IMR-90 (cell line): ENCODE data around the gene KCNMA1. TPM values are rescaled to one million over a fixed set of nuclear protein-coding genes. Genes with fewer than 3 reads are reported as not detected.

Source experiments
- ATAC-seq: fragments of 200-7000 bp; cut with Tn5 transposase; 2 replicates; pipeline ENCODE4 v1.9.1; 2020; ENCODE audit warnings: low read depth, mild to moderate bottlenecking, moderate library complexity
- BruUV-seq: library from RNA; stranded (reverse); fragments of 400-500 nt; replicated peaks from 2 replicates; lab custom pipeline; 2021; lab: Mats Ljungman, UMichigan
- CTCF ChIA-PET: fragments of 300-600 bp; formaldehyde crosslinking; extraction: SDS; loops from one replicate; lab custom pipeline; 2021; ENCODE audit warnings: antibody characterized with exemption; lab: Yijun Ruan, JAX
- POLR2A ChIA-PET: fragments of 300-600 bp; sonication (Branson Sonifier 250); formaldehyde crosslinking; loops from one replicate; lab custom pipeline; 2022; ENCODE audit warnings: antibody characterized with exemption; ENCODE audit not compliant: unreplicated experiment; lab: Charles Lee
- DNase-seq: peaks from one replicate; pipeline ENCODE4 v3.0.0; 2013
- H2AFZ ChIP-seq: replicated peaks from 2 replicates; pipeline ENCODE3; 2013; ENCODE audit warnings: low read length, mild to moderate bottlenecking; ENCODE audit not compliant: poor library complexity
- H2AK5ac ChIP-seq: 2 replicates; pipeline ENCODE4 v1.6.1; 2013; ENCODE audit warnings: low read depth, low read length, inconsistent platforms
- H2AK9ac ChIP-seq: replicated peaks from 2 replicates; pipeline ENCODE3; 2013; ENCODE audit warnings: mild to moderate bottlenecking, low read depth, low read length, moderate library complexity; ENCODE audit not compliant: poor library complexity
- H2BK120ac ChIP-seq: 2 replicates; pipeline ENCODE4 v1.6.1; 2013; ENCODE audit warnings: low read depth, low read length, inconsistent platforms
- H2BK15ac ChIP-seq: 3 replicates; pipeline ENCODE4 v1.6.1; 2013; ENCODE audit warnings: low read depth, low read length, inconsistent platforms
- H2BK20ac ChIP-seq: 2 replicates; pipeline ENCODE4 v1.6.1; 2013; ENCODE audit warnings: low read depth, mild to moderate bottlenecking, inconsistent platforms, low read length, moderate library complexity
- H2BK5ac ChIP-seq: 2 replicates; pipeline ENCODE4 v1.6.1; 2013; ENCODE audit warnings: mild to moderate bottlenecking, low read depth, low read length, inconsistent platforms; ENCODE audit not compliant: poor library complexity, severe bottlenecking
- H3K14ac ChIP-seq: replicated peaks from 2 replicates; pipeline ENCODE4 v1.6.1; 2013; ENCODE audit warnings: low read depth, low read length, inconsistent platforms
- H3K18ac ChIP-seq: 2 replicates; pipeline ENCODE4 v1.6.1; 2013; ENCODE audit warnings: low read depth, low read length, control low read depth
- H3K23ac ChIP-seq: 2 replicates; pipeline ENCODE4 v1.6.1; 2013; ENCODE audit warnings: low read depth, low read length, inconsistent platforms
- H3K27ac ChIP-seq: 2 replicates; pipeline ENCODE4 v1.5.1; 2013; ENCODE audit warnings: mild to moderate bottlenecking, control low read depth, low read length; ENCODE audit not compliant: insufficient read depth
- H3K27me3 ChIP-seq: 2 replicates; pipeline ENCODE4 v1.6.1; 2013; ENCODE audit warnings: low read length; ENCODE audit not compliant: control insufficient read depth, insufficient read depth
- H3K36me3 ChIP-seq: 2 replicates; pipeline ENCODE4 v1.6.1; 2013; ENCODE audit warnings: low read length, mixed read lengths; ENCODE audit not compliant: control insufficient read depth, insufficient read depth
- H3K4ac ChIP-seq: 2 replicates; pipeline ENCODE4 v1.6.1; 2013; ENCODE audit warnings: low read depth, low read length, inconsistent platforms
- H3K4me1 ChIP-seq: 2 replicates; pipeline ENCODE4 v1.6.1; 2013; ENCODE audit warnings: low read length, mixed read lengths; ENCODE audit not compliant: control insufficient read depth, insufficient read depth
- H3K4me2 ChIP-seq: 2 replicates; pipeline ENCODE4 v1.6.1; 2013; ENCODE audit warnings: low read depth, mild to moderate bottlenecking, control low read depth, low read length, moderate library complexity
- H3K4me3 ChIP-seq: 2 replicates; pipeline ENCODE4 v1.5.1; 2013; ENCODE audit warnings: low read depth, mild to moderate bottlenecking, control low read depth, low read length, moderate library complexity; ENCODE audit not compliant: insufficient read depth
- H3K56ac ChIP-seq: 2 replicates; pipeline ENCODE4 v1.6.1; 2013; ENCODE audit warnings: low read length, inconsistent platforms; ENCODE audit not compliant: insufficient read depth; ENCODE audit errors: extremely low read depth
- H3K79me1 ChIP-seq, 2 experiments: 2 replicates each; pipeline ENCODE4 v1.6.1; 2013; ENCODE audit warnings: low read length in 2 of 2, inconsistent platforms in 1 of 2, low read depth in 1 of 2
- H3K9ac ChIP-seq: 2 replicates; pipeline ENCODE4 v1.6.1; 2013; ENCODE audit warnings: low read depth, low read length, control low read depth
- H3K9me1 ChIP-seq: 2 replicates; pipeline ENCODE4 v1.6.1; 2013; ENCODE audit warnings: low read length, inconsistent platforms; ENCODE audit not compliant: insufficient read depth
- H3K9me3 ChIP-seq: 2 replicates; pipeline ENCODE4 v1.6.1; 2013; ENCODE audit warnings: low read length; ENCODE audit not compliant: control insufficient read depth, insufficient read depth
- H4K20me1 ChIP-seq: 2 replicates; pipeline ENCODE4 v1.6.1; 2013; ENCODE audit warnings: low read length, inconsistent platforms; ENCODE audit not compliant: insufficient read depth
- H4K5ac ChIP-seq: 2 replicates; pipeline ENCODE4 v1.6.1; 2013; ENCODE audit warnings: mild to moderate bottlenecking, low read depth, low read length, control low read depth
- H4K8ac ChIP-seq, 2 experiments: 2 replicates each; pipeline ENCODE4 v1.6.1; 2013; ENCODE audit warnings: low read depth in 2 of 2, low read length in 2 of 2, control low read depth in 1 of 2, inconsistent platforms in 1 of 2
- H4K91ac ChIP-seq: 2 replicates; pipeline ENCODE4 v1.6.1; 2013; ENCODE audit warnings: low read depth, low read length, inconsistent platforms; ENCODE audit not compliant: insufficient read depth
- BHLHE40 ChIP-seq: fragments of 150-350 bp; IDR thresholded peaks from 2 replicates; pipeline ENCODE4 v1.6.1; 2016; ENCODE audit warnings: mild to moderate bottlenecking, low read depth, low read length
- CHD1 ChIP-seq: IDR thresholded peaks from 2 replicates; pipeline ENCODE4 v1.6.1; 2012; ENCODE audit warnings: low read depth, low read length, improper control_type of control experiment
- FOS ChIP-seq: fragments of 150-350 bp; IDR thresholded peaks from 2 replicates; pipeline ENCODE4 v1.6.1; 2016; ENCODE audit warnings: low read depth, low read length
- MAZ ChIP-seq: IDR thresholded peaks from 2 replicates; pipeline ENCODE4 v1.6.1; 2012; ENCODE audit warnings: low read depth, mild to moderate bottlenecking, low read length, improper control_type of control experiment, moderate library complexity, borderline replicate concordance
- MXI1 ChIP-seq: IDR thresholded peaks from 2 replicates; pipeline ENCODE4 v1.6.1; 2012; ENCODE audit warnings: low read depth, mild to moderate bottlenecking, low read length, moderate library complexity, borderline replicate concordance
- POLR2A ChIP-seq: IDR thresholded peaks from 2 replicates; pipeline ENCODE4 v1.6.1; 2012; ENCODE audit warnings: mild to moderate bottlenecking, low read depth, low read length
- RAD21 ChIP-seq: IDR thresholded peaks from 2 replicates; pipeline ENCODE4 v1.6.1; 2012; ENCODE audit warnings: low read length, improper control_type of control experiment
- RCOR1 ChIP-seq: IDR thresholded peaks from 2 replicates; pipeline ENCODE4 v1.6.1; 2012; ENCODE audit warnings: mild to moderate bottlenecking, low read length, improper control_type of control experiment; ENCODE audit not compliant: insufficient replicate concordance
- RFX5 ChIP-seq: IDR thresholded peaks from 2 replicates; pipeline ENCODE4 v1.8.0; 2012; ENCODE audit warnings: low read depth, mild to moderate bottlenecking, low read length, moderate library complexity
- WGBS, 2 experiments: methylation state at CpG; one replicate each; pipeline versions ENCODE4 v1.1.5 to v1.1.7; 2013; ENCODE audit warnings: missing lambda C conversion rate in 2 of 2; ENCODE audit not compliant: insufficient read length in 1 of 2; ENCODE audit errors: extremely low coverage in 2 of 2; 5-methylcytosine and 5-hydroxymethylcytosine counted together
- dilution Hi-C: fragments of 300-500 bp; cut with HindIII; formaldehyde crosslinking; loops from one replicate; pipeline ENCODE4 v1.14.3; 2018; ENCODE audit warnings: low sequenced_read_pairs; ENCODE audit not compliant: unreplicated experiment
- in situ Hi-C: fragments of 300-500 bp; cut with MboI; formaldehyde crosslinking; loops from 3 replicates; pipeline ENCODE4 v1.14.3; 2019; ENCODE audit warnings: low sequenced_read_pairs, inconsistent platforms, mixed read lengths
- intact Hi-C: fragments of 100-400 bp; cut with micrococcal nuclease; formaldehyde crosslinking; loops from 2 replicates; pipeline ENCODE4 v1.10.0; 2022
- polyA plus RNA-seq, 3 experiments: library from polyadenylated mRNA; depleted of rRNA; stranded (reverse); fragments of >200 nt; gene quantifications; 2 replicates each; pipeline ENCODE4 v1.2.3, GENCODE V29; 2012; ENCODE audit warnings: low replicate concordance in 1 of 3
- total RNA-seq: library from RNA; depleted of rRNA; stranded (reverse); fragments of >200 nt; gene quantifications from 2 replicates; pipeline ENCODE4 v1.2.3, GENCODE V29; 2012
- TF ChIP-seq, protein P1 (sequence below): conservative IDR thresholded peaks from 2 replicates; pipeline ENCODE4 v1.5.1; 2012; ENCODE audit warnings: mild to moderate bottlenecking, low read depth, low read length, improper control_type of control experiment
- TF ChIP-seq, protein P2 (sequence below): fragments of 150-350 bp; IDR thresholded peaks from 2 replicates; pipeline ENCODE4 v1.6.1; 2017; ENCODE audit warnings: mild to moderate bottlenecking, antibody characterized with exemption, low read length, low read depth

Gene KCNMA1
- total and polyA plus RNA-seq, 2 of the 4 experiments (the other 2 are of a cell fraction) = 25.6 to 29.6 TPM

DNA sequence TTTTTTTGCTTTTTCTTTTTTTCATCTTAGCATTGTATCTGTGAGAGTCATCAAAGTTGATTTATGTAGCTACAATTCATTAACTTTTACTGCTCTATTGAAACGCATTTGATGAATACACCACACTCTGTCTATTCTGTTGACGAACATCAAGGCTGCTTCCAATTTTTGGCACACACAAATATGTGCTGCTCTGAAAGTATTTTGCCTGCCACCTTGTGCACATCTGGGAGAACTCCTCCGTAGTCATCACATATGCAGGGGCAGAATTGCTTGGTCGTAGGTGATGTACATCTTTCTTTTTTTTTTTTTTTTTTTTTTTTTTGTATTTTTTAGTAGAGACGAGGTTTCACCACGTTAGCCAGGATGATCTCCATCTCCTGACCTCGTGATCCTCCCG, 796.8 kb downstream of the KCNMA1 start:
- WGBS, 2 experiments = 67% methylated on average over 1 of the region's 8 CpGs; no CpG with 5 or more reads in 1 of the 2 experiments

More for the DNA sequence above, 796.8 kb downstream of the KCNMA1 start:
- Histone ChIP-seq H3K9me3 (no peaks in the 10 kb centered on the region), H3K23ac (no peak overlapping the region), H4K5ac (no peak overlapping the region), H3K4ac (no peak overlapping the region), H3K18ac (no peak overlapping the region), H3K14ac (no peak overlapping the region), H4K91ac (no peak overlapping the region), H3K56ac (no peak overlapping the region), H2BK15ac (no peak overlapping the region), H2AK5ac (no peak overlapping the region), H3K27me3 (no peaks in the 10 kb centered on the region), H2AK9ac (no peak overlapping the region), H2AFZ (no peak overlapping the region), H3K4me1 (no peaks in the 10 kb centered on the region), H3K4me3 (no peak overlapping the region), H3K9me1 (no peaks in the 10 kb centered on the region), H4K20me1 (no peaks in the 10 kb centered on the region), H3K36me3 (no peaks in the 10 kb centered on the region), H2BK120ac (no peak overlapping the region), H2BK20ac (no peak overlapping the region), H3K4me2 (no peak overlapping the region), H3K27ac (no peak overlapping the region), H2BK5ac (no peak overlapping the region), H3K79me1 (no peaks in the 10 kb centered on the region), H3K9ac (no peak overlapping the region), H4K8ac (no peak overlapping the region)
- no peak for ATAC-seq
- BruUV-seq = no TSS peak
- TF ChIP-seq, protein P1, sequence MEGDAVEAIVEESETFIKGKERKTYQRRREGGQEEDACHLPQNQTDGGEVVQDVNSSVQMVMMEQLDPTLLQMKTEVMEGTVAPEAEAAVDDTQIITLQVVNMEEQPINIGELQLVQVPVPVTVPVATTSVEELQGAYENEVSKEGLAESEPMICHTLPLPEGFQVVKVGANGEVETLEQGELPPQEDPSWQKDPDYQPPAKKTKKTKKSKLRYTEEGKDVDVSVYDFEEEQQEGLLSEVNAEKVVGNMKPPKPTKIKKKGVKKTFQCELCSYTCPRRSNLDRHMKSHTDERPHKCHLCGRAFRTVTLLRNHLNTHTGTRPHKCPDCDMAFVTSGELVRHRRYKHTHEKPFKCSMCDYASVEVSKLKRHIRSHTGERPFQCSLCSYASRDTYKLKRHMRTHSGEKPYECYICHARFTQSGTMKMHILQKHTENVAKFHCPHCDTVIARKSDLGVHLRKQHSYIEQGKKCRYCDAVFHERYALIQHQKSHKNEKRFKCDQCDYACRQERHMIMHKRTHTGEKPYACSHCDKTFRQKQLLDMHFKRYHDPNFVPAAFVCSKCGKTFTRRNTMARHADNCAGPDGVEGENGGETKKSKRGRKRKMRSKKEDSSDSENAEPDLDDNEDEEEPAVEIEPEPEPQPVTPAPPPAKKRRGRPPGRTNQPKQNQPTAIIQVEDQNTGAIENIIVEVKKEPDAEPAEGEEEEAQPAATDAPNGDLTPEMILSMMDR = no peak
- TF ChIP-seq RCOR1 (no peak), MXI1 (no peak), MAZ (no peak), BHLHE40 (no peak), POLR2A (no peak), RFX5 (no peak), CHD1 (no peak), RAD21 (no peak), FOS (no peak)
- TF ChIP-seq, protein P2, sequence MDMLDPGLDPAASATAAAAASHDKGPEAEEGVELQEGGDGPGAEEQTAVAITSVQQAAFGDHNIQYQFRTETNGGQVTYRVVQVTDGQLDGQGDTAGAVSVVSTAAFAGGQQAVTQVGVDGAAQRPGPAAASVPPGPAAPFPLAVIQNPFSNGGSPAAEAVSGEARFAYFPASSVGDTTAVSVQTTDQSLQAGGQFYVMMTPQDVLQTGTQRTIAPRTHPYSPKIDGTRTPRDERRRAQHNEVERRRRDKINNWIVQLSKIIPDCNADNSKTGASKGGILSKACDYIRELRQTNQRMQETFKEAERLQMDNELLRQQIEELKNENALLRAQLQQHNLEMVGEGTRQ = no peak
- ChIA-PET CTCF (no interaction called here), POLR2A (no interaction called here)
- intact Hi-C loops = no loop called here
- in situ Hi-C loops = no loop called here
- no peak for DNase-seq
- dilution Hi-C loops = no loop called here
